Measurements from ENCODE around the gene TNNT1. TPM values are rescaled to one million over a fixed set of nuclear protein-coding genes. Genes with fewer than 3 reads are reported as not detected.
A peak's percentile ranks its signal among the peaks of the same experiment; 100 is the strongest.

Gene TNNT1
- total RNA-seq, 1 donor = 1.1 TPM

DNA sequence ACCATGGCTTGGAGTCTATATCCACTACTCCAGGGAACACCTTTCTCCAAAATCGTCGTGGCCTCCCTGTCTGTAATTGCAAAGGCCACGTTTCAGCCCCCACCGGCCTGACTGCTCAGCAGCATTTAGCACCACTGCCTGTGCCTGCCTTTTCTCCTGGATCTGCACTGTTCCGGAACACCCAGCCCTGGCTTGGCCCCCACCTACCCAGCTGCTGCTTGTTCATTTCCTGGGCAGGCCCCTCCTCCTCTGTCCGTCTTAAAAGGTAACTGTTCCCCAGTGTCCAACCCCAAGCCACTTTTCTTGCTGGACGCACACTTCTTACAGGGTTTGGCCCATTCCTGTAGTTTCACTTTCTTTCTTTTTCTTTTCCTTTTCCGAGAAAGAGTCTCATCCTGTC, 39.6 kb upstream of the TNNT1 start:
- TF ChIP-seq, protein P1, sequence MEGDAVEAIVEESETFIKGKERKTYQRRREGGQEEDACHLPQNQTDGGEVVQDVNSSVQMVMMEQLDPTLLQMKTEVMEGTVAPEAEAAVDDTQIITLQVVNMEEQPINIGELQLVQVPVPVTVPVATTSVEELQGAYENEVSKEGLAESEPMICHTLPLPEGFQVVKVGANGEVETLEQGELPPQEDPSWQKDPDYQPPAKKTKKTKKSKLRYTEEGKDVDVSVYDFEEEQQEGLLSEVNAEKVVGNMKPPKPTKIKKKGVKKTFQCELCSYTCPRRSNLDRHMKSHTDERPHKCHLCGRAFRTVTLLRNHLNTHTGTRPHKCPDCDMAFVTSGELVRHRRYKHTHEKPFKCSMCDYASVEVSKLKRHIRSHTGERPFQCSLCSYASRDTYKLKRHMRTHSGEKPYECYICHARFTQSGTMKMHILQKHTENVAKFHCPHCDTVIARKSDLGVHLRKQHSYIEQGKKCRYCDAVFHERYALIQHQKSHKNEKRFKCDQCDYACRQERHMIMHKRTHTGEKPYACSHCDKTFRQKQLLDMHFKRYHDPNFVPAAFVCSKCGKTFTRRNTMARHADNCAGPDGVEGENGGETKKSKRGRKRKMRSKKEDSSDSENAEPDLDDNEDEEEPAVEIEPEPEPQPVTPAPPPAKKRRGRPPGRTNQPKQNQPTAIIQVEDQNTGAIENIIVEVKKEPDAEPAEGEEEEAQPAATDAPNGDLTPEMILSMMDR (IDR thresholded peaks at IDR 0.05; ENCODE audit: insufficient read depth, low read length) = no peak
- no peak for DNase-seq (ENCODE audit: low read depth)
- H3K4me3 ChIP-seq (ENCODE audit: low read depth, low read length) = no peak overlapping the region

DNA sequence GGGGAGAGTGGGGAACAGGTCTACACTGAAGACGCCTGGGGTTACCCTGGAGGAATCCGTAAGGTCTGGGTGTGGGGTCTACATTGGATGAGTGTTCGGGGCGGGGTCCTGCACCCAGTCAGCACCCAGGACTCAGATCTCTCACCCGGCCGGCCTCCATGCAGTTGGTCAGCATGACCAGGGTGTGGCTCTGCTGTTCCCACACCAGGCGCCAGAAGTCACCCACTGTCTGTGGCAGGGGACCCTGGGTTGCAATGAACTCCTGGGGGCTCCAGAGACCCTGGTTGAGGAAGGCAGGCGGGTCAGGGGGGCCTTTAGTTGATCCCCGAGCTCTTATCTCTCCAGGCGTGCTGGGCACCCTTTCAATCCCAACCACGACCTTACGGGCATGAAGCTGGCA, 37.1 kb upstream of the TNNT1 start:
- H3K4me3 ChIP-seq (ENCODE audit: low read depth, low read length) = no peak overlapping the region
- TF ChIP-seq, protein P1 (IDR thresholded peaks at IDR 0.05; ENCODE audit: insufficient read depth, low read length) = no peak
- no peak for DNase-seq (ENCODE audit: low read depth)

DNA sequence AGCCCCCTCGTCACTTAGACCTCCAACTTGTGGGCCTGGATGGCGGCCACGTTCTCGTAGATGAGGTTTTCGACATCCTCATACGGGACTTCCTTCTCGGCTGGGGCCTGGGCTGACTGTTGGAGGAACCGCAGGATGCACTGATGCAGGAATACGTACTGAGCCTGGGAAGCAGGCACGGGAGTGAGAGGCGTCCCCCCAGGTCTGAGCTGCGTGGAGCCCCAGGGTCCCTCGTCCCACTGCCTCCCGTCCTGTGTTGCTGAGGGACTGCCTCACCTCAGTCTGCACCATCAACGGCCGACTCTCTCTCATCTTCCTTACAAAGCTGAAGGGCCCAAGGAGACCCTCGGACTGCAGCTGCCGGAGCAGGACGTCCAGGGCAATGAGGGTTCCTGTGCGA, 32.7 kb upstream of the TNNT1 start:
- TF ChIP-seq, protein P1 (IDR thresholded peaks at IDR 0.05; ENCODE audit: insufficient read depth, low read length) = no peak
- no peak overlapping the region for H3K4me3 ChIP-seq (ENCODE audit: low read depth, low read length)
- DNase-seq (ENCODE audit: low read depth) = no peak

DNA sequence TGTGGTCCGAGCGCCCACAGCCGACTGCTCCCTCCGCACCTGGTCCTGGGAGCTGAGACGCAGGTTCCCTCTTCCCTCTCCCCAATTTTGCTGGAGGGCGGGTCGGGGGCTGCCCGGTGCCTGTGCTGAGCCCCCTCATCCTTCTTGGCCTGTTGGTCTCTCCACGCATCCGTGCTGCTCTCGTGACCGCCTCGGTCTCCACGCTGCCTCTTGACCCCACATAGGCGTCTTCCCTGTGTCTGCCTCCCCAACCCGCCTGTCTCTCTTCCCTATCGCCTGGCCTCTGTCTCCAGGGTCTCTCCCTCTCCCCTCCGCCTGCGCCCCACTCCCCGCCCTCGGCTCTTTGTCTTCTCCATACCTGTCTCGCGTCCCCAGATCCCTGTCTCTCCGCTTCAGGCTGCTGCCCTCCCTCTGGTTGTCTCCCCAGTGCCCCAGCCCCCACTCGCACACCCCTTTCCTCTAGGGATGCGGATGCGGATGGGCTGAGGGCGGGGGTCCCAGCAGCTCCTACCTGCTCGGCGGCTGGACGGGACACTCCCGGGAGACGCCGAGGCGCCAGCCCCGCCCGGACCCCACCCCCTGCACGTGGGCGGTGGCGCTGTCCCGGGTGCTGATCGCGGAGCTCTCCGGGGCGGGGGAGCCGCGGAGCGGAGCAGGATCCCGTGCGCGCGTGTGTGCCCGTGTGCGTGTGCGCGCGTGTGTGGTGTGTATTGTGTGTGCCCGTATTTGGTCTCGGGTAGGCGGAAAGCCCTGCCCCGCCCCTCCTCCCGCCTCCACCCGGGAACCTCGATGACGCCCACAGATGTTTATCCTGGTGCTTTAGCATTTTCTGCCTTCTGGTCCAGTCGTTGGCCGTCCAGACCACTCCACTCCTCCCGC, 30.8 kb upstream of the TNNT1 start, which contains the start of gene SYT5:
SYT5 (minus strand) TSS at position 684 of the 879 bp plus-strand sequence. CDS start 1,248 bp downstream, outside the sequence.
- TF ChIP-seq, protein P1 (IDR thresholded peaks at IDR 0.05; ENCODE audit: insufficient read depth, low read length) = no peak
- H3K4me3 ChIP-seq (ENCODE audit: low read depth, low read length) = peak within 1 kb of the TSS; percentile 57
- DNase-seq (ENCODE audit: low read depth) = no peak

DNA sequence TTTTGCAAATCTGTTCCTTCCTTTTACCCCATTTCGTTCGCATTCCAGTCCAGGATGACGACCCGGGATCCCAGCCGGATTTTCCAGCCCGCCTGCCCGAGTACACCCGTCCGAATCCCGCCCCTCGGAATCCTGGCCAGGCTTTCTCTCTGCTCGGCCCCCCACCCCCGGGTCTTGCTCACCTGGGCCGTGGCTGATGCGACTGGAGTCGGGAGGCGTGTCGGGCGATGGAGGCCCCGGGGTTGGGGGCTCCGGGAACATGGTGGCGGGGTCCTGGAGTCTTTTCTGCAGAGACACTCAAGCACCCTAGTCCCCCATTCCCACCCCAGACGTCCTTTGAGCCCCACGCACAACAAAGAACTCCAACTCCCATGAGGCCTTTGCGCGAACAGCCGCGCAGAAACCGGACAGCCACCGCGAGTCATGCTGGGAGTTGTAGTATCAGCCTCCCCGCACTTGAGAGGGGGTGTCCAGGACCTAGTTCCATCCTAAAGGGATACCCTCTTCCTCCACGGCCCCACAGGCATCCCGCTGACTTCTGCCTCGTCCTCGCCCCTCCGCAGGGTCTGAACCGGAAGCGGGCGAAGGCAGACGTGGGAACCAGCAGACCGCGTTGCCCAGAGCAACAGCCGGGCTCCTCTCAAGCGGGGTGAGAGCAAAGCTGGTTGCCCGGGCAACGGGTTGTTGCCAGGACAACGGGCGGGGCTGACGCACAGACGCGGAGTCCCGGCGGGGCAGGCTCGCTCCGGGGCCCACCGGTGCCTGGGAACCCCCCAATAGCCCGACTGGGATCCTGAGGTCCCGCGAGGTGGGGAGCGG, 30.0 kb upstream of the TNNT1 start:
- TF ChIP-seq, protein P1 (IDR thresholded peaks at IDR 0.05; ENCODE audit: insufficient read depth, low read length) = no peak
- DNase-seq (ENCODE audit: low read depth) = peak; percentile 72
- peak overlapping the region; percentile 57 for H3K4me3 ChIP-seq (ENCODE audit: low read depth, low read length)

DNA sequence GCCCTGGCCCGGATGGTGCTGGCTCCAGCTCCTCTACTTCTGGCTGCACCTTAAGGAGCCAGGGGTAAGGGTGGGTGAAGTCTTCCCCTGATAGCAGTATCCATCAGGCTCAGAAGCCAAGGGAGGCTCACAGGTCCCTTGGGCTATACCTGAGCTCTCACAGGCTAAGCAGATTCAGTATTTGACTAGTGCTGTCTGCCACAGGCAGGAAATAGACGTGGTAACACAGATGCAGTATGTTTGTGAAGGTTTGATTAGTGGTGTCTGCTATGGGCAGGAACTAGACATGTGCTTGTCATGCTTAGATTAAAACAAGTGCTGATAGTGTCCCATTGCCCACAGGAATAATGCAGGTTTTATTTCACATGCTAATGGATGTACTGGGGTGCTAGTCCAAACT, 27.1 kb upstream of the TNNT1 start:
- DNase-seq (ENCODE audit: low read depth) = no peak
- H3K4me3 ChIP-seq (ENCODE audit: low read depth, low read length) = no peak overlapping the region
- TF ChIP-seq, protein P1 (IDR thresholded peaks at IDR 0.05; ENCODE audit: insufficient read depth, low read length) = no peak
